ENCODE results near the gene CRADD. TPM values are rescaled to one million over a fixed set of nuclear protein-coding genes. Genes with fewer than 3 reads are reported as not detected.

CRADD gene
- total and polyA plus RNA-seq, 2 donors (not counting 1 experiment from before 2014, with no cell fraction given), result 5.8 to 15.1 TPM

DNA sequence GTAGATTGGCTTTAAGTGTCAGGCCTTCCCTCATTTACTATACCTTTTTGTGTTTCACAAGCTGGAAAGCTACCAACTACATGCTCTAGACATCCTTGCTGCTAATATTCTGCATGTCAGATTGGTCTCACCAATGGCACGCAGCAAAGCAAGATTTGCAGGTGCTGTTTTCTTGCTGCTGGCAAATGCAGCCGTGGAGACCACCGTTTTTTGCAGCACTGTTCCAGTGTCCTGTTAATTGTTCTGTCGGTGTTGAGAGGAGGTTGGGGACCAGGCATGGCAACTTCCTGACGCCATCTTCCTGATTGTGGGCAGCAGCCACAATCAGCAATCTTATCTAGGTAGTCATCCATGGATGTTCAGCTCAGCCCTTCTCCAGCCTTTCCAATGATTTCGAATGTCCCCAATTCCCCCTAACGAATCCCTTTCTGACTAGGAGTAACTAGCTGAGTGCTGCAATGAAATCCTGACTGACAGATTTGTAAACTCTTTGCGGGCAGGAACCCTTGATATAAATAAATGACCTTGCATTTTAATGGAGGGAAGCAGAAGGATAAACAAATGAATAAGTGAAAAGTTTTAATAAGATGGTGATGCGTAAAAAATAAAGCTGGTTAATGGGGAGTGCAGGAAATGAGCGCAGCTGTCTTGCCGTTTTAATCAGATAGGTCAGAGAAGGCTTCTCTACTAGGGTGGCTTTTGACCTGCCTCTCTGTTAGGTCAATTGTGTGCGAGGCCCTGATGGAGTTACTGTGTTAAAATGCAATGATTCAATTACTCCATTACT is 574 bp upstream of the CRADD start:
- H3K36me3 ChIP-seq (replicated peaks in 1 of 2; ENCODE audit: control extremely low read depth in 1 of 2, control insufficient read depth in 1 of 2, extremely low read depth in 1 of 2, insufficient read depth in 2 of 2, low read length in 1 of 2), result peaks cover 0 to 4% of the 10 kb centered on the region in 2 experiments
- peak overlapping the region; percentile 83 for H3K4me2 ChIP-seq (replicated peaks; ENCODE audit: low read depth, low read length, poor library complexity, severe bottlenecking)
- intact Hi-C loops (cut with micrococcal nuclease), result loop anchor here (1.0 to 5.0 kb wide), 9 partner anchors 64 to 1871 kb away; partner anchors contain the start of genes EEA1 and MRPL42
- TF ChIP-seq, protein P1, sequence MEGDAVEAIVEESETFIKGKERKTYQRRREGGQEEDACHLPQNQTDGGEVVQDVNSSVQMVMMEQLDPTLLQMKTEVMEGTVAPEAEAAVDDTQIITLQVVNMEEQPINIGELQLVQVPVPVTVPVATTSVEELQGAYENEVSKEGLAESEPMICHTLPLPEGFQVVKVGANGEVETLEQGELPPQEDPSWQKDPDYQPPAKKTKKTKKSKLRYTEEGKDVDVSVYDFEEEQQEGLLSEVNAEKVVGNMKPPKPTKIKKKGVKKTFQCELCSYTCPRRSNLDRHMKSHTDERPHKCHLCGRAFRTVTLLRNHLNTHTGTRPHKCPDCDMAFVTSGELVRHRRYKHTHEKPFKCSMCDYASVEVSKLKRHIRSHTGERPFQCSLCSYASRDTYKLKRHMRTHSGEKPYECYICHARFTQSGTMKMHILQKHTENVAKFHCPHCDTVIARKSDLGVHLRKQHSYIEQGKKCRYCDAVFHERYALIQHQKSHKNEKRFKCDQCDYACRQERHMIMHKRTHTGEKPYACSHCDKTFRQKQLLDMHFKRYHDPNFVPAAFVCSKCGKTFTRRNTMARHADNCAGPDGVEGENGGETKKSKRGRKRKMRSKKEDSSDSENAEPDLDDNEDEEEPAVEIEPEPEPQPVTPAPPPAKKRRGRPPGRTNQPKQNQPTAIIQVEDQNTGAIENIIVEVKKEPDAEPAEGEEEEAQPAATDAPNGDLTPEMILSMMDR (IDR thresholded peaks at IDR 0.05), result no peak
- TF ChIP-seq EZH2 (IDR thresholded peaks at IDR 0.05; ENCODE audit: borderline replicate concordance, insufficient read depth, low read depth, low read length, poor library complexity, severe bottlenecking), result no peak
- no peaks in the 10 kb centered on the region for H4K20me1 ChIP-seq (ENCODE audit: control insufficient read depth, insufficient read depth, low read length, poor library complexity, severe bottlenecking)
- peaks cover 0 to 5% (median 0%) of the 10 kb centered on the region in 4 experiments for H3K27me3 ChIP-seq (replicated peaks in 1 of 4; ENCODE audit: control extremely low read depth in 1 of 4, control insufficient read depth in 3 of 4, insufficient read depth in 4 of 4, low read length in 3 of 4)
- H3K4me3 Mint-ChIP-seq, result peak overlapping the region; percentile 95
- peak overlapping the region; percentile 50 to 90 (median 86) for H3K4me3 ChIP-seq (ENCODE audit: control extremely low read depth in 1 of 5, extremely low read depth in 1 of 5, insufficient read depth in 1 of 5, low read depth in 2 of 5, low read length in 4 of 5)
- POLR2A ChIA-PET, result no interaction called here
- peaks cover 21% of the 10 kb centered on the region for H3K79me2 ChIP-seq (ENCODE audit: control insufficient read depth, insufficient read depth, low read length)
- H3K27ac ChIP-seq (ENCODE audit: low read length in 2 of 2), result peak overlapping the region; percentile 95 to 99
- no peaks in the 10 kb centered on the region for H3K9me3 ChIP-seq (ENCODE audit: control extremely low read depth in 1 of 3, control insufficient read depth in 2 of 3, insufficient read depth in 1 of 3, low read length in 2 of 3)
- no peak for ATAC-seq (ENCODE audit: low read depth)
- H3K4me1 ChIP-seq (ENCODE audit: control insufficient read depth in 2 of 2, insufficient read depth in 2 of 2, low read length in 2 of 2), result peaks cover 14 to 18% of the 10 kb centered on the region in 2 donors
- H3K4me1 Mint-ChIP-seq, result peaks cover 29% of the 10 kb centered on the region
- H3K27me3 Mint-ChIP-seq, result peaks cover 15% of the 10 kb centered on the region
- H2AFZ ChIP-seq (ENCODE audit: insufficient read depth, low read depth, low read length, poor library complexity, severe bottlenecking), result peak overlapping the region; percentile 88
- WGBS (ENCODE audit: insufficient coverage), result 66% methylated on average over 10 of the region's 12 CpGs
- peak overlapping the region; percentile 99 for H3K27ac Mint-ChIP-seq
- CTCF ChIA-PET, result interaction anchor here (1.0 to 1.8 kb wide), 3 partner anchors 65 to 424 kb away, joined by 5 to 12 read pairs (median 7); no protein-coding TSS in a partner anchor
- peak overlapping the region; percentile 97 for H3K9ac ChIP-seq (ENCODE audit: low read length)
- no peak for DNase-seq
- no peaks in the 10 kb centered on the region for H3K9me3 Mint-ChIP-seq (ENCODE audit: insufficient read depth)

DNA sequence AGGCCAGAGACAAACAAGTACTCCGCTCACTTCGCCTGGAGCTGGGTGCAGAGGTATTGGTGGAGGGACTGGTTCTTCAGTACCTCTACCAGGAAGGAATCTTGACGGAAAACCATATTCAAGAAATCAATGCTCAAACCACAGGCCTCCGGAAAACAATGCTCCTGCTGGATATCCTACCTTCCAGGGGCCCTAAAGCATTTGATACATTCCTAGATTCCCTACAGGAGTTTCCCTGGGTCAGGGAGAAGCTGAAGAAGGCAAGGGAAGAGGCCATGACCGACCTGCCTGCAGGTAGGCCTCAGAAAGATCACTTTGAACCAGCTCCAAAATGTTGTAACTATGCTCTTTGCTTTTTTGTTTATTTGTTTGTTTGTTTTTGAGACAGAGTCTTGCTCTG is 1.6 kb downstream of the CRADD start:
- ATAC-seq (ENCODE audit: low read depth), result no peak
- Mint-ChIP-seq H3K27ac (peak overlapping the region; percentile 99), H3K9me3 (ENCODE audit: insufficient read depth) (no peaks in the 10 kb centered on the region), H3K4me1 (peaks cover 32% of the 10 kb centered on the region), H3K4me3 (peak overlapping the region; percentile 95), H3K27me3 (peaks cover 10% of the 10 kb centered on the region)
- Histone ChIP-seq H3K79me2 (ENCODE audit: control insufficient read depth, insufficient read depth, low read length) (peaks cover 39% of the 10 kb centered on the region), H3K27me3 (replicated peaks in 1 of 4; ENCODE audit: control extremely low read depth in 1 of 4, control insufficient read depth in 3 of 4, insufficient read depth in 4 of 4, low read length in 3 of 4) (peaks cover 0 to 5% (median 0%) of the 10 kb centered on the region in 4 experiments), H4K20me1 (ENCODE audit: control insufficient read depth, insufficient read depth, low read length, poor library complexity, severe bottlenecking) (no peaks in the 10 kb centered on the region), H2AFZ (ENCODE audit: insufficient read depth, low read depth, low read length, poor library complexity, severe bottlenecking) (peak overlapping the region; percentile 88), H3K4me1 (ENCODE audit: control insufficient read depth in 2 of 2, insufficient read depth in 2 of 2, low read length in 2 of 2) (peaks cover 14 to 18% of the 10 kb centered on the region in 2 donors), H3K27ac (ENCODE audit: low read length in 2 of 2) (no peak overlapping the region), H3K4me2 (replicated peaks; ENCODE audit: low read depth, low read length, poor library complexity, severe bottlenecking) (no peak overlapping the region), H3K9me3 (ENCODE audit: control extremely low read depth in 1 of 3, control insufficient read depth in 2 of 3, insufficient read depth in 1 of 3, low read length in 2 of 3) (no peaks in the 10 kb centered on the region), H3K4me3 (ENCODE audit: control extremely low read depth in 1 of 5, extremely low read depth in 1 of 5, insufficient read depth in 1 of 5, low read depth in 2 of 5, low read length in 4 of 5) (no peak overlapping the region), H3K36me3 (replicated peaks in 1 of 2; ENCODE audit: control extremely low read depth in 1 of 2, control insufficient read depth in 1 of 2, extremely low read depth in 1 of 2, insufficient read depth in 2 of 2, low read length in 1 of 2) (peaks cover 0 to 4% of the 10 kb centered on the region in 2 experiments), H3K9ac (ENCODE audit: low read length) (no peak overlapping the region)
- 100% methylated on average over 1 of the region's 5 CpGs for WGBS (ENCODE audit: insufficient coverage)
- intact Hi-C loops (cut with micrococcal nuclease), result loop anchor here (5.0 kb wide), 4 partner anchors 169 to 1869 kb away; no protein-coding TSS in a partner anchor
- TF ChIP-seq, protein P1 (IDR thresholded peaks at IDR 0.05), result no peak
- TF ChIP-seq EZH2 (IDR thresholded peaks at IDR 0.05; ENCODE audit: borderline replicate concordance, insufficient read depth, low read depth, low read length, poor library complexity, severe bottlenecking), result no peak
- ChIA-PET CTCF (interaction anchor here (1.1 kb wide), 1 partner anchor 423 kb away, joined by 6 read pairs; no protein-coding TSS in a partner anchor), POLR2A (interaction anchor here (0.5 kb wide), 1 partner anchor 470 kb away, joined by 3 read pairs; the partner anchor contains the start of gene PLXNC1)
- no peak for DNase-seq
